HG03521 (cell line): ENCODE data around the gene CBX2.

Experiments
- ATAC-seq: cut with Tn5 transposase; IDR thresholded peaks from one replicate; pipeline ENCODE4 v1.9.1; 2021; ENCODE audit warnings: mild to moderate bottlenecking, moderate library complexity; ENCODE audit not compliant: unreplicated experiment

CBX2 gene

DNA sequence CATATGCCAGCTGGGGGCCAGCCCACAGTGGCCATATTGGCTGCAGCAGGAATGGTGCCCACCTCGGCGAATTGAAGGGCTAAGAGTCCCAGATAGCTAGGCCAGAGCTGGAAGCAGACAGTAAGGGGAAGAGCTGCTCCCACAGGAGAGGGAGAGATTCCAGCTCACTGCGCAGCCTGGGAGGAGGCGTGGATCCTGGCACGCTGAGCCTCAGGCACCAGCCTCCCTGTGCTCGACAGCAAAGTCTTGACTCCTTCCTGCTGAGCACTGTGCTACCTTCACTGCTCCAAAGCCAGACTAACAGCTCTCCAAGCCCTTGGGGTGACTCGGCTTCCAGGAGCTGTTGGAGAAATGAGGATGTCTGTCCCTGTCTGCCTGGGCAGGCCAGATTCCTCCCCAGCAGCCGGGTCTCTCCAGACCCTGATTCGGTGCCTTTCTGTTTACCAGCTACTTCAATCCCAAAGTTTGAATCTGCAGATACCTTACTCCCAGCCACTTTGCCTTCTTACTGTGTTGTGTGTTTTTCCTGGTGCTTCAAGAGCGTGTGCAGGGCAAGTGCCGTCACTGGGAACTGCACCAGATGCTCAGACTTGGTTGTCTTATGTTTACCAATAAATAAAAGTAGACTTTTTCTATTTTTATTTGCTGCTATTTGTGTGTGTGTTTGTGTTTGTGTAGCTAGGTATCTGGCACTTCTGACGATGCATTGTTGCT, 9.1 kb downstream of the CBX2 start:
- ATAC-seq: no peak

DNA sequence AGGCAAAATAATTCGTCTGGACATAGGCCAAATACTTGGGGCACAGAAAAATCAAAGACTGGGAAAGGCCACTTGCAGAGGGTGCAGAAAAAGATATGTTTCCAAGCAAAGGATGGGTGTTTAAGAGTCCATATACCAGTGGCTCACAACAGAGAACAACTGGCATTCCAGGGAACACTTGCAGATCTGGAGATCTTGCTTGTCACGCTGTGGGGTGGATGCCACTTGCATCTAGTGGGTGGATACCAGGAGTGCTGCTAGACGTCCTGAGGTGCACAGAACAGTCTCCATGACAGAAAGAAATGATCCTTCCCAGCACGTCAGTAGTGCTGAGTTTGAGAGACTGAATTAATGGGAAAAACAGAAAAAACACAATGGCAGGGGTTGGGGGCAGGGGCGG, 10.5 kb downstream of the CBX2 start:
- ATAC-seq: no peak

DNA sequence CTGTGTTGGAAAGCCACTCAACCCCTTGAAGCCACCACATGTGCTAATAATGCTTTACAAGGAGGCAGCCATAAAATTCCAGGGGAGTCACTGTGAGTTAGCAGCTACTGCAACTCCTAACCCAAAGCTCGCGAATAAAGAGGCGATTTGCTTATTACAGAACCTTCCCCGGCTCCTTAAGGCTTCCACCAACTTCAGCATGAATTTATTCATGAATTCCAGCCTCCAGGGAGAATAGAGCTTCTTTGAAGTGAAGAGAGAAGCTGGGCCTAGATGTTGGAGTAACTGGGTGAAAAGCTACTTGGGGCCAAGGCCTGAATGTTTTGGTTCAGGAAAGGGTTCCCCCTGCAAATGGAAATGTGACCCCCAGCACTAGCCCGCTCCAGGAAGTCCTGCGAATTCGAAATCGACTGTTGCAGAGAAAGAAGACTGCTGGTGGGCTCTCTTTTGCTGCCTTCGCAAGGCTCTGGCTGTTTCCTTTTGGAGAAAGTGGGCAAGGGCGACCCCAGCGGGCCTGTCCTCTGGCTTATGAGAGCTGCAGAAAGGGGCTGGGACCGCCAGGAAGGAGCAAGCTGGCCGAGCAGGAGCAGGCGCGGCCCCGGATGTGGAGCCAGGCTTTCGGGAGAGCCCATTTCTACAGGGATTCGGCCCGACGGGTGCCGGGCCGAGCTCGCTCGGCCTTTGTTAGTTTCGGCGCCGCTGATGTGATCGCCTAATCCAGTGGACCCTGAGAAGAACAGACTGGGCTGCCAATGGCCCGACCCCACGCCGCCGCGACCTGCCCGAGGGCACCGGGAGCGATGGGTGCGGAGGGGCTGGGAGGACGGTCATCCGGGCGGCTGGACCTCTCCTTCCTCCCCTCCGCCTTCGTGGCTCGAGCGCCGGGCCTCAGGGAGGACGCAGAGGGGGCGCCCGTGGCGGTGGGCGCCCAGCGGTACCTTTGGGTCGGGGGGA, 11.3 kb downstream of the CBX2 start:
- no peak for ATAC-seq

DNA sequence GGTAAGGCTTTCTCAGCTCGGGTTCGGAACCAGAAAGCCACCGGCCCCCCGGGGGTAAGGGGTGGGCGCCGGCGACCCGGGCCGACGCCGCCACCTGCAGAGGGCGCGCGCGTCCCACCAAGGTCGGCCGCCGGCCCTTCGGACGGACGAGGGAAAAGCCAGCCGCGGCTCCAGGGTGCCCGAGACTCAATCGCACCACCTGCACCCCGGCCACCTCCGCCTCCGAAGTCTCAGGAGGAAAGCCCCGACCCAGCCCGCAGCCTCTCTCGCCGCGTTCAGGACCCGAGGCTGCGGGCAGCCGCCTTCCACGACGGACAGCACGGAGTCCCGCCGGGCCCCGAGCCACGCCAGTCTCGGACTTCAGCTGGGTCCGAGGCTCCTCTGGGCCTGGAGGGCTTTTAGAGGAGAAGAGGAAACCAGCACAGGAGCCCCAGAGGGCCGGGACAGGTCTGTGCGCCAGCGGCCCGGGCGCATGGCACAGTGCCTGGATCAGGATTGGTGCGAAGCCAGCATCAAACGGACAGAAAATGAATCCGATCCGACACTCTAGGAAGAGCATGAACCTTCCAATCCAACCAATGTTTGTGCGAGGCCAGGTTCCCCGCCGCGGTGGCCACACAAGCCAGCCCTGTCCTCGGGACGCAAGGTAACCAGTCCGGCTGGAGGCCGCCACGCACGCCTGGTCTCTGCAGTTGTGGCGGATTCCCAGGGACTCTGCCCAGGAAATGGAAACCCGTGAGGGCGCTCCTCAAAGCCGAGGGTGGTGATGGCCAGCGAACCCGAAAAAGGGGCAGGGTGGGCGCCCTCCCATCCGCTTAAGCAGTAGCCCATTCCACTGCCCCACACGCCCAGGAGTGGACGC, 12.2 kb downstream of the CBX2 start:
- ATAC-seq: no peak

DNA sequence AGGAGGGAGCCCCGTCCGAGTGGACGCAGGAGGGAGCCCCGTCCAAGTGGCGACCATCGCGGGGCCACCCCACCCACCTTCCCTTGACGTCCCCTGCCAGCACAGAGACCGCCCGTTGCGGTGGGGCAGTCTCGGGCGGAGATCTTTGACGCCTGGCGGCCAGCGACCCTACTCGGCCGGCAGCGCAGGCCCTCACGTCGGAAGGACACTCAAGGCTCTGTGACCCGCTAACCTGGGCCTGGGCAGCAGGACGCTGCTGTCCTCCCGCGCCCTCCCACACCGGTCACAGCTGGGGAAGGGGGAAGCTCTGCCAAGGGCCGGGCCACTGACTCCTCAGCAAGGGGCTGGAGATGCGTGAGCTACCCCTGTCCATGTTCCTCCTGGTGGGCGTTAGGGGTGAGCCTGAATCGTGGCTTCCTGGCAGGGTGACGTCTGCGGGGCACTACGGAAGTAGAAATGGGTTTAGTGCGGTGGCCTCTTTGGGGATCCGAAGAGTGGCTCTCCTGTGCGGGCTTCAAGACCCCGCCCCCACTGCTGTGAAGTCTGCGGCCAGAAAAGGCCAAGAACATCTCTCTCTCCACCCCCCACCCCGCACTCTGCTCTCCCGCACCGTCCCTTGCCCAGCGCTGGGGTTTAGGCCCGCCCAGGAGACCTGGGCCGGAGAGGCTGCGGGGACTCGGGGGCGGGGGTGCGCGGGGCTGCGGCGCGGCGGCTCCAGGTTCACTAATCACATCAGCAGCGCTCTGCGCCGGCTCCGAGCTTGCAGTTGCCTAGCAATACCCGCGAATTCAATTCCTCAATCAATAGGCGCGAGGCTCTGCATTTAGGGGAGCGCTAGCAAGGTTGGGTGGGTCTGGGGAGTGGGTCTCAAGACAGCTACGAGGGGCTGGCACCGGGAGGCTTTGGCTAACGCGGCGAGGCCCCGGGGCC, 13.1 kb downstream of the CBX2 start:
- no peak for ATAC-seq

DNA sequence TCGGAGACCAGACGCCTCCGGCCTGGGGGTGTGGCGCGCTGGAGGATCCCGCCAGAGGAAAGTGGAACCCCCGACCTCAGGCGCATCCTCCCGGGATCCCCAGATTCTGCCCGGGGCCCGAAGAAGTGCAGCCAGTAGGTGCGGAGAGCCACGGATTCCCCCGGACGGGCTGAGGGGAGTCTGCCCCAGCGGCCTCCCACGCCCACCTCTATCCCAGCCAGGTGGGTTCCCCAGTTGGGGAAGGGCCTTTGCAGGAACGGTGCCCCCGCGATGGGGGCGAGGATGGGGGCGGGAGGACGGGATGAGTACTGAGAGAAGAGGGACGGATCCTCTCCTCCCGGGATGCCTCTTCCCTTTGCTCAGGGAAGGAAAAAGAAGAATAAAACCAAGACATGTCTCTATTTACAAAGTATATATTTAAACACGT, 13.8 kb downstream of the CBX2 start:
- no peak for ATAC-seq

DNA sequence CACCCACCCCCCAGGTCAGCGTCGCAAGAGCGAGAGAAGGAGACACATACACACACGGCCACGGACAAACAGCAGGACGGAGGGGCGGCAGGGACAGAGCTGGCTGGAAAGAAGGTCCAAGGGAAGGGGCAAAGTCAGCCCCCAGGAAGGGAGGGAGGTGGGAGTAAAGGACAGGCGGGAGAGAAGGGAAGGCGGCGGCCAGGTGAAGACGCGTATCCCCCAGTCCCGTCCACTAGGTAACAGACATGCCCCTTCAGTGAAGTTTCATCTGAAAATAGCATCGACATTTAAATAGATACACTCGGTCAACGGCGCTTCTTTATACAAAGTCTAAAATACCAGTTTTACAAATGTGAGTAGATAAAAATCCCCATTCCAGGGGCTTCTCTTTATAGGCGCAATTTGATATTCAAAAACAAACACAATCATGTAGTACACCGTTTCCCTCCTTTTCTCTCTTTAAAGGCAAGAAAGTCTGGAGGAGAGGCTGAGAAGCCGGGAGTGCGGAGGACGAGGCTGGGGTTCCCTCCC, 14.5 kb downstream of the CBX2 start:
- no peak for ATAC-seq

DNA sequence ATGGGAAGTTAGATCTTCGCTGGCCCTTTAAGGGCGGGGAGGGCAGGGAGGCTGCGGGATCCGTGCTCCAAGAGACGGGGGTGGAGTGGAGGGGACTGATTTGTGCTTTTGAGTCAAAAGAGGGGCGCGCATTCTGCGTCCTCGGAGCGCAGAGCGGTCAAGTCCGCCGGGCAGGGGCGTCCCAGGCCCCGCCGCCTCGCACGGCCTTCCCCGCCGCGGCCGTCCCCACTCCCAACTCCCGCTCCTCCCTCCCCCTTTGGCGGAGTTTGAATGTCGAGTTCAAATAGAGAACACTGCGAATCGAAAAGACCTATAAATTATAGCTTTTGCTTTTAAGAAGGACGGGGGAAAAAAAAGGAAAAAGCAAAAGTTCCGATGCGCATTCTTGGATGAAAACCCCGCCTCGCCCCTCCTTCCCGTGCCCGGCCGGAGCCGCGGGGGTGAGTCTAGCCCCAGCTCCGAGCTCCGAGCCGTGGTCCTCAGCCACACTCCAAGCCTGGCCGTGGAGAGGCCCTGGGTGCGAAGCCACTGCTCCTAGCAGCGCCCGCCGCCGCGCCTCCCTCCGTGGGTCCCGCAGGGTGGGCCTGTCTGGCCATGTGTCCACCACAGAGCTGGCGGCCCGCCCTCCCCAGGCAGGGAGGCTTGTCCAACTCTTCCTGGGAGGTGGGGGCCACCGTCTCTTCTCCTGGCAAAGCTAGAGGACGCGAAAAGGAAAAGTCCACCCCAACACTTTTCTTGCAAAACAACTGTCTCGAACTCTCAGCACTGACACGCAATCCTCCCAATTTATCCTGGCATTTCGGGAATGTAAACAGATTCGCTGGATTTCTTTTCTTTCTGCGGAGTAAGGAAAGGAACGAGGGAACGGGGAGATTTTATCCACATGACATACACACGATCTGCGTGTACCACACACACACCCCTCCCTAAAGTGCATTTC, 15.3 kb downstream of the CBX2 start:
- ATAC-seq: no peak

DNA sequence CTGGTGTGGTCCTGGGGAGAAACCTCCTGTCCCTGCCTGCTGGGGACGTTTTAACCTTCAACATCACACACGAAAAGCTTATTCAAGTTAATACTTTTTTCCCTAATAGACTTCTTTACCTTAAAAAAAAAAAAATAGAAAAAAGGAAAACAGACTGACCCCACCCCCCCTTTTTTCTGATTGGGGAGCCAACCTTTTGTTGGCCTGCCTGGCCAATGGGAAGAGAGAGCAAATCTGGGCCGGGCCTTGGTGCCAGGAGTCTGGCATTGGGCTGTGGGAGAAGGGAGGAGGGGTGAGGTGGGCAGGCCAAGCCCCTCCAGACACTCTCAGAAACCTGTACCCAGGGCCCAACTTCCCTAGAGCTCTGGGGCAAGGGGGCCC, 16.0 kb downstream of the CBX2 start:
- no peak for ATAC-seq

DNA sequence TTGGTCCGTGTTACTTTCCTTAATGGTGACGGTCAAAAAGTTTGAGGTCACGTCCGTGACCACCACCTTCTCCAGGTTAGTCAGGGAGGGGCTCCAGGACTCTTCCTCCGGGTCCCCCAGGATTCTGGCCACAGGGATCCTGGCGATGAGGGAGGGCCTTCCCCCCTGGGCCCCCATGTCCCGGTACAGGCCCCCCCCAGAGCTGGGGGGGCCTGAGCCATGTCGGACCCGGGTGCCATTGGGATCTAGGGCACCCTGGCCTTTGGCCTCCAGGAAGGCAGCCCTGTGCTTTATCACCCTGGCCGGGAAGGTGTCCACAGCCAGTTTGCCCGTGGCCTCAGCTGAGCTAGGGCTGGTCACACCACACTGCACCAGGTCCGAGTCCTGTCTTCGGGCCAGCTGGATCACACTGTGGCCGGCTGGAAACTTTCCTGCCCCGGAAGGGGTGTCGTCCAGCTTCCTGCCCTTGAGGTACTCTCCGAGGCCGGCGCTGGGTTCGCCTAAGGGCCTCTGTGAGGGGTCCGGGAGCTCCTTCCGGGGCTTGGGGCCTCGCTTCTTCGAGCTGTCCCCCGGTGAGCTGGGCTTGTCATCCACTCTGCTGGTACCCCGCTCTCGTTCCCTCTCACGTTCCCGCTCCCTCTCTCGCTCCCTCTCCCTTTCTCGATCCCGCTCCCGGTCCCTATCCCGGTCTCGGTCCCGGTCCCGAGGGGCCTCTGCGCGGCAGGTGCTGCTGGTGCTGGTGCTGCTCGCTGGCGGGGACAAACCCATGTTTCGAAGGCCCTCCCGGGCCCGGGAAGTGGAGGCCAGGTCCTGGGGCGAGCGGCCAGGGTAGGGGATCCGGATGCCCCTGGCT, 16.9 kb downstream of the CBX2 start:
- no peak for ATAC-seq

DNA sequence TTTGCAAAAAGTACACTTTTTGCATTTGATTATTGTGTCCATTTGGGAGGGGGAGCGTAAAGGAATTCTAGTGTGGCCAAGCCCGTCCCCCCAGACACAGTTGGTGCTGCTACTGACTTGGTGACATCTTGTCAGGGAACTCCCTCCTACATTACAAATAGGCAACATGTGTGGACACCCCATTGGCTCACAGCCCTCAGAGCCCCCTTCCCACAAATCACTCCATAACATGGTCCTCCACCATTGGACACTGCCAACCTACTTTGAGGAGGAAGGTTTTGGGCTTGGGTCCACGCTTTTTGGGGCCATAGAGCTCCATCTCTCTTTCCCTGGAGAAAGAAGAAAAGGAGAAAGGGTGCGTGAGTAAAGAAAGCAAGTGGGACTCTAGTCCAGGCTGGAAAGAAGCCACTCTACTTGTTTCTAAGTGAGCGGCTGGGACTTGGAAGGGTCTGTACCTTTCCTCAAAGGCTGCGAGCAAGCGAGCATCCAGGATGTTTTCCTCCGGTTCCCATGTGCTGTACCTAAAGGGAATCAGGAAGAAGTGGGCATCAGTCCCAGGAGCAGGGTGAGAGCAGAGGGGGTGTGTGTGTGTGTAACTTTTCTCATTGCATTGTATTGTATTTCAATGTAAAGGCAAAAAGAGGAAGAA, 18.0 kb downstream of the CBX2 start:
- ATAC-seq: no peak

DNA sequence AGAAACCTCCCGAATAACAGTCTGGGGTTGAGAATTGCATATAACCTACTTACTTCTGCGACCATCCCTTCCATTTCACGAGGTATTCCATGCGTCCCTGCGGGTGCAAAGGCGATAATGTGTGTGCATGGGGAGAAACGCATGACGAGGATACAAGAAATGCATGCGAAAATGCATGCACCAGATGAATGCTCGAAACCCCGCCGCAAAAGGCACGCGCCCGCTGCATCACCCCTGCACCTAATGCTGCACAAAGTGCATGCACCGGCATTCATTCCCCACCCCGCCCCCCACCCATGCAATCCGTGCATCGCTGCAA, 18.5 kb downstream of the CBX2 start:
- no peak for ATAC-seq

DNA sequence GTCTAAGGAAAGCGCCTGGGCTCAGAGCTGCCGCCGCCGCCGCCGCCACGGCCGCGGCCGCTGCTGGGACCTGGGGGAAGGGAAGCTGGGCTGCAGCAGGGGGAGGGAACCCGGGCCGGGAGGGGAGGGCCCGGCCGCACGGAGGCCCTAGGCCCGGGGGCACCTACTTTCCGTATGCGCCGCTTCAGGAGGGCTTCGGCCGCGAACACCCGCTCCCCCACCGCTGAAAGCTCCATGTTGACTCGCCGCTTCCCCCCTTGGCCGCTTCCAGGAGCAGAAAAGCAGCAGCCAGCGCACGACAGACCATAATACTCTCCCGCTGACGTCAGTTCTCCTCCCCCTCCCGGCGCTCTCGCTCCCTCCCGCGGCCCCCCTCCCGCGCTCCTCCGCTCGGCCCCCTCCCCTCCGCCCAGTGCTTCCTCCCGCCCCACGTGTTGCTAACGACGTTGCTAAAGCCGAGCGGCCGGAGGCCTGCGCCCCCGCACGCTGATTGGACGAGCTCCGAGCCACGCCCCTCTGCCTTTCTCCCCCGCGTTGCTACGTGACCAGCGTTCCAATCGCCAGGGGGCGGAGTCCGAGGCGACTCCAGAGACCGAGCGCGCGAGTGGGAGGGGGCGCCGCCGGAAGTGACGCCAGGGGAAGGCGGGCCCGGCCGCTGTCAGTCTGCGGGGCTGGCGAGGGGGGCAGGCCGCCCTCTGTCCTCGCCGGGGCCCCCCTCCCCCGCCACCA, 19.0 kb downstream of the CBX2 start, which contains the start of gene CBX8:
Gene CBX8 (minus strand): TSS at position 315 of the 729 bp plus-strand sequence. CDS start 79 bp downstream, at position 236.
- peak; percentile 90 for ATAC-seq

DNA sequence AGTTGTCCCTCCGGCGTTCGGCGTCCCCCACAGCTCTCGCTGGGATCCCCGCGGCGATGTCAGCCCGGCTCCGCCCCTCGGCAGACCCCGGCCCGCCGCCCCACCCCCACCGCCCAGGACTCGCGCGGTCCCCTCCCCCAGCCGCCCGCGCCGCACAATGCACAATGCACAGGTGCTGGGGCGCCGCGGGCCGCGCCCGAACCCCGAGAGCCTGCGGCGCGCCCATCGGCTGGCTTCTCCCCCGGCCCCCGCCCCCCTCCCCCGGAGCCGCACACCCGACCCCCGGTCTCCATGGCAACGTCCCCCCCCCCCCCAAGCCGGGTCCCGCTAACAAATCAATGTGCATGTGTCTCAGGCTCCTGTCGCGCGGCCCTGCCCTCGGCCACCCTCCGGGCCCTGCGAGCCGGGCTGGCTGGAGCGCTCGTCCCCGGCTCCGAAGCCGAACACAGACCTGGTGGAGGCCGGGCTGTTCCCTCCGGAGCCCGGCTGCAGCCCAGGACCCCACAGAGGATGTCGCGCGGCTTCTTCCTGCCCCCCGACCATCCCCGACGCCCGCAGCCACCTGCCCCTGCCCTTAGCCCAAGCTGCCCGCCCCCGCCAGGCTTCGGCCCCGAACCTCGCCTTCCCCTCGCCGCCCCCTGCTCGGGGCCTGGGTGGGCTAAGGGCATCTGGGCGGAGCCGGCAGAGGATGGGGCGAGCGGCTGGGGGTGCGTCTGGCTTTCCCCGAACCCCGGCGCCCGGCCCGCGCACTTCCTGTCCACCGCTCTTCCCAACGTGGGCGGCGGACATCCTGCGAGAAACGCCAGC, 19.7 kb downstream of the CBX2 start:
- ATAC-seq: no peak

DNA sequence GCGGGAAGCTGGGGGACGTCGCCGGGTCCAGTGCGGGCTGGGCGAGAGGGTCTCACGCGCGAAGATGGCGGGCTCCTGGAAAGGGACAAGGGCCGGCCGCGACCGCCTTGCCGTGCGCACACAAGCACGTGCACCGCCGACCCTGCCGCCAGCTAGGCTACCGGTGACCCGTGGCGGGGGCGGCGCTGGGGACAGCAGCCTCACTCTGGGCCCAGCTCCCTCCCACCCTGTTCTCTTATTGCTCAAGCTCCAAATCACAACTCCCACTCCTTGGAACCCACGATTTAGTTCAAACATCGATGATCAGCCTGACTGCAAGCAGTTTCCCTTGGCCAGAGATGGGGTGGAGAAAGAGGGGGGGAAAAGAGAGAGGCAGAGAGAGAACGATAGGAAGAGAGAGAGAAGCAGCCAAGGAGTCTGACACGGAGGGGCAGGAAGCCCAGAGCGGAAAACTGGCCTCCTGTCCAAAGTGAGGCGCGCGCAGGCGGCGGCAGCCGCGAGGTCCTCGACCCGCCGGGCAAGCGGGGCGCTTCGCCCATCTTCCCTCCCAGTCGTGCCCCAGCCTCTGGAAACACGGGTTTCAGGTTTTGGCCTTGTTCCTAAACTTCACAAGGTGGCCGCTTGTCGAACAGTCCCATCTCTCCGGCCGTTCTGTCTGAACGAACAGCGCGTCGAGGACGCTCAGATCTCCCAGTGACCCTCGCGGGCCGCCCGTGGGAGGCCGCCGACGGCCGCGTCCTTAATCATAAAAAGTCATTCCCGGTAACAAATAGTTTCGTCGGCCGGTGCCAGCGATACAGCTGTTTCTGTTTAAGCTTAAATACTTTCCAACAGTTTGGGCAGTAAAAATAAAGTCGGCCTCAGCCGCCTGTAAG, 20.6 kb downstream of the CBX2 start:
- no peak for ATAC-seq
